Ovary (tissue), 3 donors: ENCODE data around the gene FLVCR2.

Experiments used
- CTCF ChIP-seq, 3 donors: fragments of 450-650 bp in 2 of 3; fragments of 200-600 bp in 1 of 3; IDR thresholded peaks; one replicate each; pipeline versions ENCODE4 v1.5.1 to v1.8.0; 2016 to 2022; ENCODE audit warnings: antibody characterized with exemption in 3 of 3, mild to moderate bottlenecking in 1 of 3
- EP300 ChIP-seq: sonication (generic); formaldehyde crosslinking; IDR thresholded peaks from one replicate; pipeline ENCODE4 v1.6.1; 2017; ENCODE audit warnings: antibody characterized with exemption
- POLR2A ChIP-seq: fragments of 450-650 bp; IDR thresholded peaks from one replicate; pipeline ENCODE4 v1.6.1; 2017; ENCODE audit warnings: antibody characterized with exemption, mild to moderate bottlenecking, moderate library complexity
- donor health status: DM: no; HTN: no; CAD: no.

- TF ChIP-seq POLR2A: no peak
- TF ChIP-seq CTCF (IDR thresholded peaks at IDR 0.05): no peak
- TF ChIP-seq EP300: no peak
Measured at GRCh38 chr14:75697386-75697785, 119.0 kb downstream of the FLVCR2 start.
